H1 (cell line): Measurements from ENCODE around the gene LDLRAD3. TPM values are rescaled to one million over a fixed set of nuclear protein-coding genes. Genes with fewer than 3 reads are reported as not detected.

ENCODE experiments used
- CHD2 ChIP-seq: IDR thresholded peaks from 2 replicates; pipeline ENCODE4 v1.6.1; 2012; ENCODE audit warnings: low read length, improper control_type of control experiment
- FOSL1 ChIP-seq: IDR thresholded peaks from 2 replicates; pipeline ENCODE4 v1.6.1; 2011; ENCODE audit warnings: mild to moderate bottlenecking, low read depth, low read length, moderate library complexity; ENCODE audit not compliant: insufficient read depth
- JUN ChIP-seq: IDR thresholded peaks from 2 replicates; pipeline ENCODE4 v1.6.1; 2011; ENCODE audit warnings: low read depth, mild to moderate bottlenecking, improper control_type of control experiment, low read length
- MAFK ChIP-seq: IDR thresholded peaks from 2 replicates; pipeline ENCODE4 v1.6.1; 2012; ENCODE audit warnings: low read depth, mild to moderate bottlenecking, improper control_type of control experiment, low read length
- RXRA ChIP-seq: IDR thresholded peaks from 2 replicates; pipeline ENCODE4 v1.6.1; 2011; ENCODE audit warnings: low read depth, mild to moderate bottlenecking, low read length, moderate library complexity; ENCODE audit not compliant: insufficient read depth
- SP4 ChIP-seq: IDR thresholded peaks from 2 replicates; pipeline ENCODE4 v1.6.1; 2012; ENCODE audit warnings: low read length, inconsistent platforms
- TCF12 ChIP-seq: IDR thresholded peaks from 2 replicates; pipeline ENCODE4 v1.6.1; 2011; ENCODE audit warnings: low read depth, mild to moderate bottlenecking, low read length
- polyA plus RNA-seq, 7 experiments: library from polyadenylated mRNA; depleted of rRNA in 3 of 7; stranded (reverse) in 5 of 7; unstranded in 2 of 7; fragments of >200 nt in 5 of 7; fragments of 200-250 nt in 2 of 7; gene quantifications; 1 replicate in 5 of 7; 2 replicates in 1 of 7; 4 replicates in 1 of 7; pipeline versions ENCODE4 v1.2.1 to v1.2.3, GENCODE V29; 2011 to 2013; ENCODE audit warnings: missing spikeins in 2 of 7, mixed read lengths in 2 of 7
- total RNA-seq: library from RNA; stranded (reverse); fragmentation: NEBNext Ultra II Directional; extraction: Animal tissue kit (Norgen Biotek cat#: 25700); gene quantifications from 2 replicates; pipeline ENCODE4 v1.2.1, GENCODE V29; 2021
- TF ChIP-seq, protein P1 (sequence below): fragments of 300-600 bp; sonication (generic); IDR thresholded peaks from 2 replicates; pipeline ENCODE4 v1.7.1; 2012; ENCODE audit warnings: low read length, moderate library complexity, mild to moderate bottlenecking, inconsistent platforms; ENCODE audit not compliant: insufficient replicate concordance

Gene LDLRAD3
- total and polyA plus RNA-seq, 2 of the 8 experiments (the other 6 are each of a cell fraction or from before 2014, with no cell fraction given) = 18.6 to 22.8 TPM

GRCh38 chr11:36162006-36162882 lies 218.4 kb downstream of the LDLRAD3 start (continued):
- TF ChIP-seq, protein P1, sequence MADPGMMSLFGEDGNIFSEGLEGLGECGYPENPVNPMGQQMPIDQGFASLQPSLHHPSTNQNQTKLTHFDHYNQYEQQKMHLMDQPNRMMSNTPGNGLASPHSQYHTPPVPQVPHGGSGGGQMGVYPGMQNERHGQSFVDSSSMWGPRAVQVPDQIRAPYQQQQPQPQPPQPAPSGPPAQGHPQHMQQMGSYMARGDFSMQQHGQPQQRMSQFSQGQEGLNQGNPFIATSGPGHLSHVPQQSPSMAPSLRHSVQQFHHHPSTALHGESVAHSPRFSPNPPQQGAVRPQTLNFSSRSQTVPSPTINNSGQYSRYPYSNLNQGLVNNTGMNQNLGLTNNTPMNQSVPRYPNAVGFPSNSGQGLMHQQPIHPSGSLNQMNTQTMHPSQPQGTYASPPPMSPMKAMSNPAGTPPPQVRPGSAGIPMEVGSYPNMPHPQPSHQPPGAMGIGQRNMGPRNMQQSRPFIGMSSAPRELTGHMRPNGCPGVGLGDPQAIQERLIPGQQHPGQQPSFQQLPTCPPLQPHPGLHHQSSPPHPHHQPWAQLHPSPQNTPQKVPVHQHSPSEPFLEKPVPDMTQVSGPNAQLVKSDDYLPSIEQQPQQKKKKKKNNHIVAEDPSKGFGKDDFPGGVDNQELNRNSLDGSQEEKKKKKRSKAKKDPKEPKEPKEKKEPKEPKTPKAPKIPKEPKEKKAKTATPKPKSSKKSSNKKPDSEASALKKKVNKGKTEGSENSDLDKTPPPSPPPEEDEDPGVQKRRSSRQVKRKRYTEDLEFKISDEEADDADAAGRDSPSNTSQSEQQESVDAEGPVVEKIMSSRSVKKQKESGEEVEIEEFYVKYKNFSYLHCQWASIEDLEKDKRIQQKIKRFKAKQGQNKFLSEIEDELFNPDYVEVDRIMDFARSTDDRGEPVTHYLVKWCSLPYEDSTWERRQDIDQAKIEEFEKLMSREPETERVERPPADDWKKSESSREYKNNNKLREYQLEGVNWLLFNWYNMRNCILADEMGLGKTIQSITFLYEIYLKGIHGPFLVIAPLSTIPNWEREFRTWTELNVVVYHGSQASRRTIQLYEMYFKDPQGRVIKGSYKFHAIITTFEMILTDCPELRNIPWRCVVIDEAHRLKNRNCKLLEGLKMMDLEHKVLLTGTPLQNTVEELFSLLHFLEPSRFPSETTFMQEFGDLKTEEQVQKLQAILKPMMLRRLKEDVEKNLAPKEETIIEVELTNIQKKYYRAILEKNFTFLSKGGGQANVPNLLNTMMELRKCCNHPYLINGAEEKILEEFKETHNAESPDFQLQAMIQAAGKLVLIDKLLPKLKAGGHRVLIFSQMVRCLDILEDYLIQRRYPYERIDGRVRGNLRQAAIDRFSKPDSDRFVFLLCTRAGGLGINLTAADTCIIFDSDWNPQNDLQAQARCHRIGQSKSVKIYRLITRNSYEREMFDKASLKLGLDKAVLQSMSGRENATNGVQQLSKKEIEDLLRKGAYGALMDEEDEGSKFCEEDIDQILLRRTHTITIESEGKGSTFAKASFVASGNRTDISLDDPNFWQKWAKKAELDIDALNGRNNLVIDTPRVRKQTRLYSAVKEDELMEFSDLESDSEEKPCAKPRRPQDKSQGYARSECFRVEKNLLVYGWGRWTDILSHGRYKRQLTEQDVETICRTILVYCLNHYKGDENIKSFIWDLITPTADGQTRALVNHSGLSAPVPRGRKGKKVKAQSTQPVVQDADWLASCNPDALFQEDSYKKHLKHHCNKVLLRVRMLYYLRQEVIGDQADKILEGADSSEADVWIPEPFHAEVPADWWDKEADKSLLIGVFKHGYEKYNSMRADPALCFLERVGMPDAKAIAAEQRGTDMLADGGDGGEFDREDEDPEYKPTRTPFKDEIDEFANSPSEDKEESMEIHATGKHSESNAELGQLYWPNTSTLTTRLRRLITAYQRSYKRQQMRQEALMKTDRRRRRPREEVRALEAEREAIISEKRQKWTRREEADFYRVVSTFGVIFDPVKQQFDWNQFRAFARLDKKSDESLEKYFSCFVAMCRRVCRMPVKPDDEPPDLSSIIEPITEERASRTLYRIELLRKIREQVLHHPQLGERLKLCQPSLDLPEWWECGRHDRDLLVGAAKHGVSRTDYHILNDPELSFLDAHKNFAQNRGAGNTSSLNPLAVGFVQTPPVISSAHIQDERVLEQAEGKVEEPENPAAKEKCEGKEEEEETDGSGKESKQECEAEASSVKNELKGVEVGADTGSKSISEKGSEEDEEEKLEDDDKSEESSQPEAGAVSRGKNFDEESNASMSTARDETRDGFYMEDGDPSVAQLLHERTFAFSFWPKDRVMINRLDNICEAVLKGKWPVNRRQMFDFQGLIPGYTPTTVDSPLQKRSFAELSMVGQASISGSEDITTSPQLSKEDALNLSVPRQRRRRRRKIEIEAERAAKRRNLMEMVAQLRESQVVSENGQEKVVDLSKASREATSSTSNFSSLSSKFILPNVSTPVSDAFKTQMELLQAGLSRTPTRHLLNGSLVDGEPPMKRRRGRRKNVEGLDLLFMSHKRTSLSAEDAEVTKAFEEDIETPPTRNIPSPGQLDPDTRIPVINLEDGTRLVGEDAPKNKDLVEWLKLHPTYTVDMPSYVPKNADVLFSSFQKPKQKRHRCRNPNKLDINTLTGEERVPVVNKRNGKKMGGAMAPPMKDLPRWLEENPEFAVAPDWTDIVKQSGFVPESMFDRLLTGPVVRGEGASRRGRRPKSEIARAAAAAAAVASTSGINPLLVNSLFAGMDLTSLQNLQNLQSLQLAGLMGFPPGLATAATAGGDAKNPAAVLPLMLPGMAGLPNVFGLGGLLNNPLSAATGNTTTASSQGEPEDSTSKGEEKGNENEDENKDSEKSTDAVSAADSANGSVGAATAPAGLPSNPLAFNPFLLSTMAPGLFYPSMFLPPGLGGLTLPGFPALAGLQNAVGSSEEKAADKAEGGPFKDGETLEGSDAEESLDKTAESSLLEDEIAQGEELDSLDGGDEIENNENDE = no peak
- TF ChIP-seq FOSL1 (no peak), TCF12 (no peak), CHD2 (no peak), JUN (no peak), RXRA (no peak), SP4 (no peak), MAFK (no peak)
